ENCODE data around the gene CST8.
"Not testable (repeated sequence)": the region's sequence is repeated elsewhere in the genome, so short reads cannot be mapped to it uniquely, and the experiment has no call there.

DNA sequence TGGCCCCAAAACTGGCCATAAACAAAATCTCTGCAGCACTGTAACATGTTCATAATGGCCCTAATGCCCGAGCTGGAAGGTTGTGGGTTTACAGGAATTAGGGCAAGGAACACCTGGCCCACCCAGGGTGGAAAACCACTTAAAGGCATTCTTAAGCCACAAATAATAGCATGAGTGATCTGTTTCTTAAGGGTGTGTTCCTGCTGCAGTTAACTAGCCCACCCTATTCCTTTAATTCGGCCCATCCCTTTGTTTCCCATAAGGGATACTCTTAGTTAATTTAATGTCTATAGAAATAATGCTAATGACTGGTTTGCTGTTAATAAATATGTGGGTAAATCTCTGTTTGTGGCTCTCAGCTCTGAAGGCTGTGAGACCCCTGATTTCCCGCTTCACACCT lies 24.0 kb upstream of the CST8 start:
- TF ChIP-seq, protein P1, sequence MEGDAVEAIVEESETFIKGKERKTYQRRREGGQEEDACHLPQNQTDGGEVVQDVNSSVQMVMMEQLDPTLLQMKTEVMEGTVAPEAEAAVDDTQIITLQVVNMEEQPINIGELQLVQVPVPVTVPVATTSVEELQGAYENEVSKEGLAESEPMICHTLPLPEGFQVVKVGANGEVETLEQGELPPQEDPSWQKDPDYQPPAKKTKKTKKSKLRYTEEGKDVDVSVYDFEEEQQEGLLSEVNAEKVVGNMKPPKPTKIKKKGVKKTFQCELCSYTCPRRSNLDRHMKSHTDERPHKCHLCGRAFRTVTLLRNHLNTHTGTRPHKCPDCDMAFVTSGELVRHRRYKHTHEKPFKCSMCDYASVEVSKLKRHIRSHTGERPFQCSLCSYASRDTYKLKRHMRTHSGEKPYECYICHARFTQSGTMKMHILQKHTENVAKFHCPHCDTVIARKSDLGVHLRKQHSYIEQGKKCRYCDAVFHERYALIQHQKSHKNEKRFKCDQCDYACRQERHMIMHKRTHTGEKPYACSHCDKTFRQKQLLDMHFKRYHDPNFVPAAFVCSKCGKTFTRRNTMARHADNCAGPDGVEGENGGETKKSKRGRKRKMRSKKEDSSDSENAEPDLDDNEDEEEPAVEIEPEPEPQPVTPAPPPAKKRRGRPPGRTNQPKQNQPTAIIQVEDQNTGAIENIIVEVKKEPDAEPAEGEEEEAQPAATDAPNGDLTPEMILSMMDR (IDR thresholded peaks at IDR 0.05 in 8 of 11, conservative IDR thresholded peaks at IDR 0.05 in 3 of 11), result not testable (repeated sequence)
- TF ChIP-seq POLR2AphosphoS5, POLR2A (IDR thresholded peaks at IDR 0.05): not testable (repeated sequence)

Data from spleen (tissue), 7 donors.